ENCODE measurements around the gene CCDC174. TPM values are rescaled to one million over a fixed set of nuclear protein-coding genes. Genes with fewer than 3 reads are reported as not detected.

Gene CCDC174
- total and polyA plus RNA-seq, 2 donors (not counting 3 experiments of a cell fraction or from before 2014, with no cell fraction given): 4.7 to 16.6 TPM

- H3K79me2 ChIP-seq (ENCODE audit: control insufficient read depth, insufficient read depth, low read length): peaks cover 9% of the 10 kb centered on the region
- no TSS peak for BruUV-seq (replicated peaks)
- dilution Hi-C loops (cut with MboI; ENCODE audit: extremely low pct_ligation_motif_present, low sequenced_read_pairs): no loop called here
Measured at GRCh38 chr3:14657579-14657978, 6.0 kb downstream of the CCDC174 start.

GRCh38 chr3:14658978-14659377 is 7.4 kb downstream of the CCDC174 start:
- Histone ChIP-seq H3K36me3 (ENCODE audit: control insufficient read depth in 2 of 2, extremely low read depth in 1 of 2, insufficient read depth in 2 of 2, low read length in 2 of 2) (peaks cover 20 to 53% of the 10 kb centered on the region in 2 experiments), H3K27me3 (ENCODE audit: control insufficient read depth in 2 of 2, insufficient read depth in 2 of 2, low read length in 2 of 2) (no peaks in the 10 kb centered on the region), H4K20me1 (replicated peaks; ENCODE audit: control insufficient read depth, extremely low read depth, insufficient read depth, low read length) (no peaks in the 10 kb centered on the region), H3K27ac (ENCODE audit: insufficient read depth, low read depth, low read length) (no peak overlapping the region), H3K4me2 (ENCODE audit: insufficient read depth, low read length) (no peak overlapping the region), H3K9me1 (replicated peaks; ENCODE audit: control insufficient read depth, extremely low read depth, insufficient read depth, low read length) (no peaks in the 10 kb centered on the region), H3K4me3 (replicated peaks in 1 of 3; ENCODE audit: insufficient read depth in 1 of 3, low read depth in 1 of 3, low read length in 3 of 3) (no peak overlapping the region), H3K79me2 (ENCODE audit: control insufficient read depth, insufficient read depth, low read length) (no peaks in the 10 kb centered on the region), H3K9me3 (replicated peaks; ENCODE audit: control insufficient read depth, insufficient read depth, low read length) (no peaks in the 10 kb centered on the region), H3K9ac (replicated peaks; ENCODE audit: extremely low read depth, insufficient read depth, low read length) (no peak overlapping the region), H3K4me1 (ENCODE audit: control insufficient read depth, extremely low read depth, insufficient read depth, low read length) (peaks cover under 1% of the 10 kb centered on the region), H2AFZ (ENCODE audit: low read depth, low read length) (no peak overlapping the region)
- intact Hi-C loops (cut with micrococcal nuclease) (no loop called here), dilution Hi-C loops (cut with MboI; ENCODE audit: extremely low pct_ligation_motif_present, low sequenced_read_pairs) (no loop called here)
- POLR2A ChIA-PET: no interaction called here
- BruUV-seq (replicated peaks): no TSS peak
- FAIRE-seq (no peak), DNase-seq (ENCODE audit: low read depth, low spot score) (no peak)
- TF ChIP-seq GATA2 (IDR thresholded peaks at IDR 0.05; ENCODE audit: insufficient read depth, insufficient read length, low read depth, low read length) (no peak), MYC (IDR thresholded peaks at IDR 0.05; ENCODE audit: low read depth, low read length) (no peak), POLR2AphosphoS5 (IDR thresholded peaks at IDR 0.05; ENCODE audit: insufficient read depth, low read depth, low read length) (no peak), JUN (IDR thresholded peaks at IDR 0.05; ENCODE audit: borderline replicate concordance, insufficient read depth, insufficient read length, low read depth) (no peak)
- CTCF ChIA-PET: interaction anchor here (1.0 kb wide), 1 partner anchor 15 kb away, joined by 3 read pairs; no protein-coding TSS in a partner anchor

More at GRCh38 chr3:14657579-14657978, 6.0 kb downstream of the CCDC174 start:
- Histone ChIP-seq H3K9me3 (replicated peaks; ENCODE audit: control insufficient read depth, insufficient read depth, low read length) (no peaks in the 10 kb centered on the region), H2AFZ (ENCODE audit: low read depth, low read length) (no peak overlapping the region), H3K4me3 (replicated peaks in 1 of 3; ENCODE audit: insufficient read depth in 1 of 3, low read depth in 1 of 3, low read length in 3 of 3) (no peak overlapping the region), H4K20me1 (replicated peaks; ENCODE audit: control insufficient read depth, extremely low read depth, insufficient read depth, low read length) (no peaks in the 10 kb centered on the region), H3K27ac (ENCODE audit: insufficient read depth, low read depth, low read length) (no peak overlapping the region), H3K4me2 (ENCODE audit: insufficient read depth, low read length) (no peak overlapping the region), H3K9ac (replicated peaks; ENCODE audit: extremely low read depth, insufficient read depth, low read length) (no peak overlapping the region), H3K9me1 (replicated peaks; ENCODE audit: control insufficient read depth, extremely low read depth, insufficient read depth, low read length) (no peaks in the 10 kb centered on the region), H3K27me3 (ENCODE audit: control insufficient read depth in 2 of 2, insufficient read depth in 2 of 2, low read length in 2 of 2) (no peaks in the 10 kb centered on the region), H3K4me1 (ENCODE audit: control insufficient read depth, extremely low read depth, insufficient read depth, low read length) (peaks cover 11% of the 10 kb centered on the region), H3K36me3 (ENCODE audit: control insufficient read depth in 2 of 2, extremely low read depth in 1 of 2, insufficient read depth in 2 of 2, low read length in 2 of 2) (peaks cover 15 to 41% of the 10 kb centered on the region in 2 experiments)
- POLR2A ChIA-PET: no interaction called here
- CTCF ChIA-PET: no interaction called here
- no peak for DNase-seq (ENCODE audit: low read depth, low spot score)
- intact Hi-C loops (cut with micrococcal nuclease): no loop called here
- TF ChIP-seq JUN (IDR thresholded peaks at IDR 0.05; ENCODE audit: borderline replicate concordance, insufficient read depth, insufficient read length, low read depth) (no peak), MAX (IDR thresholded peaks at IDR 0.05; ENCODE audit: insufficient read depth, insufficient read length) (no peak), FOS (IDR thresholded peaks at IDR 0.05; ENCODE audit: borderline replicate concordance, insufficient read depth, low read length) (no peak), GATA2 (IDR thresholded peaks at IDR 0.05; ENCODE audit: insufficient read depth, insufficient read length, low read depth, low read length) (no peak), MYC (IDR thresholded peaks at IDR 0.05; ENCODE audit: low read depth, low read length) (no peak), POLR2A (IDR thresholded peaks at IDR 0.05; ENCODE audit: low read depth, low read length) (no peak)
- no peak for FAIRE-seq

Data from endothelial cell of umbilical vein (primary cell).